K562 (cell line): ENCODE data around the gene CXCR2. TPM values are rescaled to one million over a fixed set of nuclear protein-coding genes. Genes with fewer than 3 reads are reported as not detected.

Source experiments
- ATAC-seq: fragments of 200-7000 bp; cut with Tn5 transposase; 3 replicates; pipeline ENCODE4 v1.9.1; 2020; ENCODE audit warnings: moderate library complexity
- BruUV-seq: library from RNA; stranded (reverse); fragments of 400-500 nt; replicated peaks from 2 replicates; lab custom pipeline; 2021; lab: Mats Ljungman, UMichigan
- CTCF ChIA-PET: fragments of 300-600 bp; formaldehyde crosslinking; extraction: SDS; loops from one replicate; lab custom pipeline; 2021; ENCODE audit warnings: low intra/inter-chr PET ratio; lab: Yijun Ruan, JAX
- POLR2A ChIA-PET: fragments of 300-600, 350-650 bp; sonication (Branson Sonifier 250); formaldehyde crosslinking; extraction: SDS; loops from one replicate; lab custom pipeline; 2021; ENCODE audit warnings: antibody characterized with exemption, inconsistent platforms; lab: Yijun Ruan, JAX
- DNase-seq, 4 experiments: peaks; one replicate each; pipeline versions ENCODE4 v3.0.0 to v3.0.0-alpha.2; 2011 to 2018; ENCODE audit warnings: low spot score in 3 of 4, mixed read lengths in 3 of 4; ENCODE audit errors: extremely low read depth in 1 of 4
- FAIRE-seq: peaks from 2 replicates; lab custom pipeline; 2011; peaks lifted over from hg19 to GRCh38; lab: Jason Lieb, UNC
- H2AFZ ChIP-seq: 2 replicates; pipeline ENCODE4 v1.6.0; 2011; ENCODE audit warnings: low read depth, low read length, control low read depth, inconsistent platforms
- H3K27ac ChIP-seq: fragments of 200-600 bp; 3 replicates; pipeline ENCODE4 v1.8.0; 2011; ENCODE audit warnings: low read depth, mild to moderate bottlenecking, control low read depth, inconsistent platforms, low read length, moderate library complexity, mixed read lengths; ENCODE audit errors: extremely low read depth
- H3K27me3 ChIP-seq, 2 experiments: fragments of 300-600 bp in 1 of 2; 2 replicates in 1 of 2; 3 replicates in 1 of 2; pipeline versions ENCODE4 v1.6.0 to v1.8.0; 2011; ENCODE audit warnings: inconsistent platforms in 2 of 2, low read length in 2 of 2, mild to moderate bottlenecking in 1 of 2, mixed read lengths in 1 of 2, moderate library complexity in 1 of 2; ENCODE audit not compliant: control insufficient read depth in 2 of 2, insufficient read depth in 2 of 2
- H3K36me3 ChIP-seq: fragments of 300-600 bp; 3 replicates; pipeline ENCODE4 v1.8.0; 2011; ENCODE audit warnings: mild to moderate bottlenecking, low read length, inconsistent platforms; ENCODE audit not compliant: control insufficient read depth, insufficient read depth
- H3K4me1 ChIP-seq, 2 experiments: fragments of 200-600 bp in 1 of 2; replicated peaks in 1 of 2; 2 replicates in 1 of 2; 3 replicates in 1 of 2; pipeline versions ENCODE4 v1.5.1 to v1.8.0; 2011; ENCODE audit warnings: inconsistent platforms in 2 of 2, low read length in 2 of 2, mild to moderate bottlenecking in 1 of 2, mixed read lengths in 1 of 2, moderate library complexity in 1 of 2; ENCODE audit not compliant: control insufficient read depth in 2 of 2, insufficient read depth in 2 of 2
- H3K4me2 ChIP-seq: 2 replicates; pipeline ENCODE4 v1.6.1; 2011; ENCODE audit warnings: low read length, control low read depth, inconsistent platforms, mixed read lengths; ENCODE audit not compliant: insufficient read depth
- H3K4me3 ChIP-seq: fragments of 200-600 bp; sonication (generic), shearing (Covaris generic); 2 replicates; pipeline ENCODE4 v1.5.1; 2016; ENCODE audit warnings: control low read depth, inconsistent platforms
- H3K79me2 ChIP-seq: fragments of 200-600 bp; 3 replicates; pipeline ENCODE4 v1.8.0; 2011; ENCODE audit warnings: low read length, inconsistent platforms; ENCODE audit not compliant: control insufficient read depth, insufficient read depth
- H3K9ac ChIP-seq, 2 experiments: 2 replicates each; pipeline versions ENCODE4 v1.6.0 to v1.6.1; 2011; ENCODE audit warnings: low read depth in 2 of 2, low read length in 2 of 2, control low read depth in 1 of 2, inconsistent platforms in 1 of 2, mild to moderate bottlenecking in 1 of 2, mixed read lengths in 1 of 2; ENCODE audit not compliant: insufficient read depth in 1 of 2
- H3K9me1 ChIP-seq: one replicate; pipeline ENCODE4 v1.6.0; 2011; ENCODE audit warnings: inconsistent platforms, mild to moderate bottlenecking, low read length, moderate library complexity; ENCODE audit not compliant: control insufficient read depth, insufficient read depth
- H3K9me3 ChIP-seq: replicated peaks from 2 replicates; pipeline ENCODE4 v1.5.1; 2011; ENCODE audit warnings: low read depth, low read length, inconsistent platforms; ENCODE audit not compliant: control insufficient read depth, insufficient read depth
- H4K20me1 ChIP-seq: replicated peaks from 2 replicates; pipeline ENCODE4 v1.6.1; 2011; ENCODE audit warnings: low read length, inconsistent platforms, mixed read lengths; ENCODE audit not compliant: control insufficient read depth, insufficient read depth
- EZH2 ChIP-seq: IDR thresholded peaks from 2 replicates; pipeline ENCODE4 v1.6.1; 2012; ENCODE audit warnings: low read depth, mild to moderate bottlenecking, inconsistent platforms, low read length, borderline replicate concordance
- KHSRP ChIP-seq: fragments of 450-650 bp; IDR thresholded peaks from 2 replicates; pipeline ENCODE4 v1.6.1; 2017
- MIER1 ChIP-seq: fragments of 450-650 bp; IDR thresholded peaks from 2 replicates; pipeline ENCODE4 v1.6.1; 2016; ENCODE audit warnings: antibody characterized with exemption, mild to moderate bottlenecking, low read depth
- MYNN ChIP-seq, 2 experiments: sonication (generic); formaldehyde crosslinking in 1 of 2; IDR thresholded peaks; 2 replicates each; pipeline versions ENCODE4 v1.5.0 to v1.6.1; 2016 to 2020; ENCODE audit warnings: antibody characterized with exemption in 1 of 2, missing genetic modification reagents in 1 of 2
- NR2F6 ChIP-seq: fragments of 450-650 bp; formaldehyde crosslinking; IDR thresholded peaks from 2 replicates; pipeline ENCODE4 v1.4.0; 2020; ENCODE audit warnings: mild to moderate bottlenecking
- ZNF561 ChIP-seq: fragments of 450-650 bp; formaldehyde crosslinking; conservative IDR thresholded peaks from 2 replicates; pipeline ENCODE4 v1.4.0; 2020; ENCODE audit warnings: mild to moderate bottlenecking, moderate library complexity
- WGBS: fragments of 100-300 bp; shearing (Covaris generic); methylation state at CpG from one replicate; pipeline ENCODE4 v1.1.6; 2016; ENCODE audit warnings: low coverage, mixed read lengths; ENCODE audit not compliant: insufficient coverage; ENCODE audit errors: missing lambda C conversion rate; 5-methylcytosine and 5-hydroxymethylcytosine counted together
- in situ Hi-C: fragments of 300-500 bp; cut with MboI; formaldehyde crosslinking; loops from 4 replicates; pipeline ENCODE4 v1.15.0; 2018; ENCODE audit warnings: inconsistent platforms, mixed read lengths
- intact Hi-C: fragments of 100-400 bp; cut with micrococcal nuclease; formaldehyde crosslinking; loops from 2 replicates; pipeline ENCODE4 v1.14.2; 2022
- polyA plus RNA-seq, 8 experiments: library from polyadenylated mRNA; depleted of rRNA in 4 of 8; stranded (reverse) in 5 of 8; unstranded in 3 of 8; fragments of >200 nt; fragmentation: Nextera tagmentation in 2 of 8; fragmentation: Illumina TruSeq in 1 of 8; extraction: Ambion mirVana in 2 of 8; extraction: Trizol in 1 of 8; gene quantifications; 2 replicates each; pipeline versions ENCODE4 v1.2.1 to v1.2.3, GENCODE V29; 2011 to 2014; ENCODE audit warnings: inconsistent platforms in 1 of 8, missing spikeins in 1 of 8
- total RNA-seq, 7 experiments: library from RNA; depleted of rRNA in 6 of 7; stranded (reverse); fragments of >200 nt in 6 of 7; fragmentation: Illumina TruSeq in 2 of 7; extraction: Trizol in 2 of 7; gene quantifications; 2 replicates each; pipeline versions ENCODE4 v1.2.1 to v1.2.3, GENCODE V29; 2011 to 2021; ENCODE audit warnings: low replicate concordance in 1 of 7
- TF ChIP-seq, protein P1 (sequence below): fragments of 450-650 bp; IDR thresholded peaks from 2 replicates; pipeline ENCODE4 v1.6.1; 2018; ENCODE audit not compliant: partially characterized antibody
- TF ChIP-seq, protein P2 (sequence below): fragments of 450-650 bp; IDR thresholded peaks from 2 replicates; pipeline ENCODE4 v1.7.0; 2016; ENCODE audit warnings: borderline replicate concordance
- TF ChIP-seq, protein P3 (sequence below): fragments of 450-650 bp; formaldehyde crosslinking; IDR thresholded peaks from 2 replicates; pipeline ENCODE4 v1.4.0; 2020; ENCODE audit warnings: mild to moderate bottlenecking
- TF ChIP-seq, protein P4 (sequence below): fragments of 250-450 bp; sonication (Bioruptor Pico); IDR thresholded peaks from 2 replicates; pipeline ENCODE4 v1.8.0; 2021; ENCODE audit warnings: borderline replicate concordance, mild to moderate bottlenecking, moderate library complexity; ENCODE audit not compliant: poor library complexity, severe bottlenecking
- TF ChIP-seq, protein P5 (sequence below): fragments of 250-450 bp; sonication (Bioruptor Pico); IDR thresholded peaks from 2 replicates; pipeline ENCODE4 v1.4.0; 2020; ENCODE audit warnings: mild to moderate bottlenecking, moderate library complexity, borderline replicate concordance

CXCR2 gene
- total and polyA plus RNA-seq, 9 of the 15 experiments (the other 6 are each of a cell fraction or from before 2014, with no cell fraction given) = not detected

DNA sequence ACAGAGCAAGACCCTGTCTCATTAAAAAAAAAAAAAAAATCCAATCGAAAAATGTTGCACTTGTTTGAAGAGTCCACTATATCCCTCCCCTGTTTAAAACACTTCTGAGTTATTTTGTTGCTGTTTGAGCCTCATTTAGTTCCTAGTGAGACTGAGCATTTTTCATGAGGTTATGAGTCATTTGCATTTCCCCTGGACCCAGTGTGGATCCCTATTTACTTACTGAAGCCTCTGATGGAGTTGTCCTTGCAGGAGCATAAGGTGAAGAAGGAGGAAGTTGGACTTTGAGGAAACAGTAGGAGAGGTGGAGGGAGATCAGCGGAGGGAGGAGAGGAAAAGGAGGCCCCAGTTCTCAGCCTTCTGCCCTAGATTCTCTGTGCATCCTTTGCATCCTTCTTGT, 35.8 kb downstream of the CXCR2 start (continued):
- TF ChIP-seq, protein P1, sequence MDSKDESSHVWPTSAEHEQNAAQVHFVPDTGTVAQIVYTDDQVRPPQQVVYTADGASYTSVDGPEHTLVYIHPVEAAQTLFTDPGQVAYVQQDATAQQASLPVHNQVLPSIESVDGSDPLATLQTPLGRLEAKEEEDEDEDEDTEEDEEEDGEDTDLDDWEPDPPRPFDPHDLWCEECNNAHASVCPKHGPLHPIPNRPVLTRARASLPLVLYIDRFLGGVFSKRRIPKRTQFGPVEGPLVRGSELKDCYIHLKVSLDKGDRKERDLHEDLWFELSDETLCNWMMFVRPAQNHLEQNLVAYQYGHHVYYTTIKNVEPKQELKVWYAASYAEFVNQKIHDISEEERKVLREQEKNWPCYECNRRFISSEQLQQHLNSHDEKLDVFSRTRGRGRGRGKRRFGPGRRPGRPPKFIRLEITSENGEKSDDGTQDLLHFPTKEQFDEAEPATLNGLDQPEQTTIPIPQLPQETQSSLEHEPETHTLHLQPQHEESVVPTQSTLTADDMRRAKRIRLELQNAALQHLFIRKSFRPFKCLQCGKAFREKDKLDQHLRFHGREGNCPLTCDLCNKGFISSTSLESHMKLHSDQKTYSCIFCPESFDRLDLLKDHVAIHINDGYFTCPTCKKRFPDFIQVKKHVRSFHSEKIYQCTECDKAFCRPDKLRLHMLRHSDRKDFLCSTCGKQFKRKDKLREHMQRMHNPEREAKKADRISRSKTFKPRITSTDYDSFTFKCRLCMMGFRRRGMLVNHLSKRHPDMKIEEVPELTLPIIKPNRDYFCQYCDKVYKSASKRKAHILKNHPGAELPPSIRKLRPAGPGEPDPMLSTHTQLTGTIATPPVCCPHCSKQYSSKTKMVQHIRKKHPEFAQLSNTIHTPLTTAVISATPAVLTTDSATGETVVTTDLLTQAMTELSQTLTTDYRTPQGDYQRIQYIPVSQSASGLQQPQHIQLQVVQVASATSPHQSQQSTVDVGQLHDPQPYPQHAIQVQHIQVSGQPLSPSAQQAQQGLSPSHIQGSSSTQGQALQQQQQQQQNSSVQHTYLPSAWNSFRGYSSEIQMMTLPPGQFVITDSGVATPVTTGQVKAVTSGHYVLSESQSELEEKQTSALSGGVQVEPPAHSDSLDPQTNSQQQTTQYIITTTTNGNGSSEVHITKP = no peak
- TF ChIP-seq MYNN (IDR thresholded peaks at IDR 0.05) (no peak), MYNN (CRISPR knock-in tag; IDR thresholded peaks at IDR 0.05) (no peak)

DNA sequence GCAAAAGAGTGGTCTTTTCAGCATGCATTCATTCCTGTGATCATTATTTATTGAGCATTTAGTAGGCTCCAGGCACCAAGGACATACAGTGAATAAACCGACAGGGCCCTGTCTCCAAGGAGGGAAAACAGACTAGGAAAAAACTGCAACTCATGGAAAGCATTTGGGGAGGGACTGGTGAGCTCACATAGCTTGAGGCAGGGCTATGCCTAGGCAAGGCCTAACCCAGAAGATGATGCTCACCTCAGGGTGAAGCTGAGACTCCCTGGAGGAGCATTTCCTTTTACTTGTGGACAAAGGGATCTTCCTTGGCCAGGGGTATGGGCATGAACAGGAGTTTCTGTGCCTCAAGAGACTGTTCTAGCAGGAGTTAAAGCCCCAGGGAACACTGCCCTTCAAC, 37.0 kb downstream of the CXCR2 start:
- H3K36me3 ChIP-seq = no peaks in the 10 kb centered on the region
- no TSS peak for BruUV-seq
- no peaks in the 10 kb centered on the region; a peak in 1 of 5 replicates for H3K4me1 ChIP-seq
- no peak overlapping the region for H3K27ac ChIP-seq
- ChIA-PET CTCF (no interaction called here), POLR2A (interaction anchor here (0.8 kb wide), 1 partner anchor 10 kb away, joined by 3 read pairs; no protein-coding TSS in a partner anchor)
- no peaks in the 10 kb centered on the region for H3K79me2 ChIP-seq
- in situ Hi-C loops (no loop called here), intact Hi-C loops (no loop called here)
- no peaks in the 10 kb centered on the region for H3K9me3 ChIP-seq
- H4K20me1 ChIP-seq = no peaks in the 10 kb centered on the region
- H2AFZ ChIP-seq = no peak overlapping the region
- DNase-seq (no peak), ATAC-seq (no peak), FAIRE-seq (no peak)
- no peak overlapping the region for H3K4me3 ChIP-seq
- no peaks in the 10 kb centered on the region for H3K9me1 ChIP-seq
- no peak overlapping the region for H3K4me2 ChIP-seq
- H3K27me3 ChIP-seq = peaks cover 17 to 40% of the 10 kb centered on the region in 2 experiments; a peak in 4 of 5 replicates
- H3K9ac ChIP-seq = no peak overlapping the region
- WGBS = 0% methylated on average over 1 of the region's 1 CpG
- TF ChIP-seq KHSRP = no peak
- TF ChIP-seq, protein P2, sequence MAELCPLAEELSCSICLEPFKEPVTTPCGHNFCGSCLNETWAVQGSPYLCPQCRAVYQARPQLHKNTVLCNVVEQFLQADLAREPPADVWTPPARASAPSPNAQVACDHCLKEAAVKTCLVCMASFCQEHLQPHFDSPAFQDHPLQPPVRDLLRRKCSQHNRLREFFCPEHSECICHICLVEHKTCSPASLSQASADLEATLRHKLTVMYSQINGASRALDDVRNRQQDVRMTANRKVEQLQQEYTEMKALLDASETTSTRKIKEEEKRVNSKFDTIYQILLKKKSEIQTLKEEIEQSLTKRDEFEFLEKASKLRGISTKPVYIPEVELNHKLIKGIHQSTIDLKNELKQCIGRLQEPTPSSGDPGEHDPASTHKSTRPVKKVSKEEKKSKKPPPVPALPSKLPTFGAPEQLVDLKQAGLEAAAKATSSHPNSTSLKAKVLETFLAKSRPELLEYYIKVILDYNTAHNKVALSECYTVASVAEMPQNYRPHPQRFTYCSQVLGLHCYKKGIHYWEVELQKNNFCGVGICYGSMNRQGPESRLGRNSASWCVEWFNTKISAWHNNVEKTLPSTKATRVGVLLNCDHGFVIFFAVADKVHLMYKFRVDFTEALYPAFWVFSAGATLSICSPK = no peak
- TF ChIP-seq, protein P3, sequence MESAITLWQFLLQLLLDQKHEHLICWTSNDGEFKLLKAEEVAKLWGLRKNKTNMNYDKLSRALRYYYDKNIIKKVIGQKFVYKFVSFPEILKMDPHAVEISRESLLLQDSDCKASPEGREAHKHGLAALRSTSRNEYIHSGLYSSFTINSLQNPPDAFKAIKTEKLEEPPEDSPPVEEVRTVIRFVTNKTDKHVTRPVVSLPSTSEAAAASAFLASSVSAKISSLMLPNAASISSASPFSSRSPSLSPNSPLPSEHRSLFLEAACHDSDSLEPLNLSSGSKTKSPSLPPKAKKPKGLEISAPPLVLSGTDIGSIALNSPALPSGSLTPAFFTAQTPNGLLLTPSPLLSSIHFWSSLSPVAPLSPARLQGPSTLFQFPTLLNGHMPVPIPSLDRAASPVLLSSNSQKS (CRISPR knock-in tag) = no peak
- TF ChIP-seq, protein P4, sequence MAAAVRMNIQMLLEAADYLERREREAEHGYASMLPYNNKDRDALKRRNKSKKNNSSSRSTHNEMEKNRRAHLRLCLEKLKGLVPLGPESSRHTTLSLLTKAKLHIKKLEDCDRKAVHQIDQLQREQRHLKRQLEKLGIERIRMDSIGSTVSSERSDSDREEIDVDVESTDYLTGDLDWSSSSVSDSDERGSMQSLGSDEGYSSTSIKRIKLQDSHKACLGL (CRISPR knock-in tag) = no peak
- TF ChIP-seq, protein P5, sequence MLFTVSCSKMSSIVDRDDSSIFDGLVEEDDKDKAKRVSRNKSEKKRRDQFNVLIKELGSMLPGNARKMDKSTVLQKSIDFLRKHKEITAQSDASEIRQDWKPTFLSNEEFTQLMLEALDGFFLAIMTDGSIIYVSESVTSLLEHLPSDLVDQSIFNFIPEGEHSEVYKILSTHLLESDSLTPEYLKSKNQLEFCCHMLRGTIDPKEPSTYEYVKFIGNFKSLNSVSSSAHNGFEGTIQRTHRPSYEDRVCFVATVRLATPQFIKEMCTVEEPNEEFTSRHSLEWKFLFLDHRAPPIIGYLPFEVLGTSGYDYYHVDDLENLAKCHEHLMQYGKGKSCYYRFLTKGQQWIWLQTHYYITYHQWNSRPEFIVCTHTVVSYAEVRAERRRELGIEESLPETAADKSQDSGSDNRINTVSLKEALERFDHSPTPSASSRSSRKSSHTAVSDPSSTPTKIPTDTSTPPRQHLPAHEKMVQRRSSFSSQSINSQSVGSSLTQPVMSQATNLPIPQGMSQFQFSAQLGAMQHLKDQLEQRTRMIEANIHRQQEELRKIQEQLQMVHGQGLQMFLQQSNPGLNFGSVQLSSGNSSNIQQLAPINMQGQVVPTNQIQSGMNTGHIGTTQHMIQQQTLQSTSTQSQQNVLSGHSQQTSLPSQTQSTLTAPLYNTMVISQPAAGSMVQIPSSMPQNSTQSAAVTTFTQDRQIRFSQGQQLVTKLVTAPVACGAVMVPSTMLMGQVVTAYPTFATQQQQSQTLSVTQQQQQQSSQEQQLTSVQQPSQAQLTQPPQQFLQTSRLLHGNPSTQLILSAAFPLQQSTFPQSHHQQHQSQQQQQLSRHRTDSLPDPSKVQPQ (CRISPR knock-in tag) = no peak
- TF ChIP-seq ZNF561 (CRISPR knock-in tag) = no peak
- TF ChIP-seq NR2F6 (CRISPR knock-in tag) = no peak
- no peak for TF ChIP-seq MIER1
- TF ChIP-seq EZH2 = no peak
